SH-SY5Y (cell line): ENCODE measurements around the gene PAM16.

Experiments
- GATA2 ChIP-seq: IDR thresholded peaks from 2 replicates; pipeline ENCODE4 v1.6.1; 2011; ENCODE audit warnings: mild to moderate bottlenecking, low read depth, low read length
- GATA3 ChIP-seq: IDR thresholded peaks from 2 replicates; pipeline ENCODE4 v1.6.1; 2011; ENCODE audit warnings: low read depth, mild to moderate bottlenecking, low read length, moderate library complexity

DNA sequence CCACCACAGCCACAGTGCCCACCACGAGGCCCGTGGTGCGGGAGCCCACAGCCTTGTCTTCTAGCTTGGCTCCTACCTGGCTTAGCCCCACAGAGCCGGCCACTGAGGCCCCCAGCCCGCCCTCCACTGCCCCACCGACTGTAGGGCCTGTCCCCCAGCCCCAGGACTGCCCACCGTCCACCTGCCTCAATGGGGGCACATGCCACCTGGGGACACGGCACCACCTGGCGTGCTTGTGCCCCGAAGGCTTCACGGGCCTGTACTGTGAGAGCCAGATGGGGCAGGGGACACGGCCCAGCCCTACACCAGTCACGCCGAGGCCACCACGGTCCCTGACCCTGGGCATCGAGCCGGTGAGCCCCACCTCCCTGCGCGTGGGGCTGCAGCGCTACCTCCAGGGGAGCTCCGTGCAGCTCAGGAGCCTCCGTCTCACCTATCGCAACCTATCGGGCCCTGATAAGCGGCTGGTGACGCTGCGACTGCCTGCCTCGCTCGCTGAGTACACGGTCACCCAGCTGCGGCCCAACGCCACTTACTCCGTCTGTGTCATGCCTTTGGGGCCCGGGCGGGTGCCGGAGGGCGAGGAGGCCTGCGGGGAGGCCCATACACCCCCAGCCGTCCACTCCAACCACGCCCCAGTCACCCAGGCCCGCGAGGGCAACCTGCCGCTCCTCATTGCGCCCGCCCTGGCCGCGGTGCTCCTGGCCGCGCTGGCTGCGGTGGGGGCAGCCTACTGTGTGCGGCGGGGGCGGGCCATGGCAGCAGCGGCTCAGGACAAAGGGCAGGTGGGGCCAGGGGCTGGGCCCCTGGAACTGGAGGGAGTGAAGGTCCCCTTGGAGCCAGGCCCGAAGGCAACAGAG lies 31.0 kb upstream of the PAM16 start:
- TF ChIP-seq GATA3 (no peak), GATA2 (no peak)
